HG03469 (cell line): ENCODE results near the gene ATP13A4.
"Not testable (repeated sequence)": the region's sequence is repeated elsewhere in the genome, so short reads cannot be mapped to it uniquely, and the experiment has no call there.

Experiments used
- ATAC-seq: cut with Tn5 transposase; IDR thresholded peaks from one replicate; pipeline ENCODE4 v1.9.1; 2021; ENCODE audit warnings: mild to moderate bottlenecking, moderate library complexity, moderate number of reproducible peaks; ENCODE audit not compliant: unreplicated experiment

The ATP13A4 gene

DNA sequence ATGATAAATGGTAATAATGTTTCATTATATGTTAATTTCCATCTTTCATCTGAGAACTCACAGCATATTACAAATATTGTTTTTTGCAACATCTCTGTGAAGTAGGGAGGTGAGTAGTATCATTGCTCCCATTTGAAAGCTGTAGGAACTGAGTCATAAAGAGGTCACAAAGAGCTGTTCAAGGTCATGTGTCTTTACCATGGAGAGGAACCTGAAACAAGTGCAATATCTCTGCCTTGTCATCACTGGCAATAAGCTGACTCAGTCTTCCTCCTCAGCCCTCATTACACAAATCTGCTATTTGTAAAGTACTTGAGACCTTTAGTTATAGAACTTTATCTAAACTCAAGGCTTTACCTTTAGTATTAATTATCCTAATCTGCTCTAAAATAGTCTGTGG is 4.4 kb upstream of the ATP13A4 start:
- ATAC-seq: no peak

DNA sequence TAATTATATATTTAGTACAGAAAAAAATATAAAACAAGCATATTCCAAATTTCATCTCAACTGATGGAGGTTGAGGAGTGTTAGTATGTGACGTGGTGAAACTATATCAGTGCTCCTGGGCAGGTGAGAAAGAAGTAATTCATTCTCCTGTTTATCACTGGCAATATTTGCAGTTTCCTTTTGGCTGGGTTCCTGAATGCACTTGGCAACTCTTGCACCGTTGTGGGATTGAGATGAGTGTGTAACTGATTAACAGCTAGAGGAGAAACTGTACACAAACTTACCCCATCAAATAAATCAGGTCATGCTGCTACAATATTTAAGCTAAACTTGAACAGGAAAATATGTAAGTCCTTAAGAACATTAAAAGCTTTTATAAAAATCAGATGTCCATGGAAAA is 2.1 kb upstream of the ATP13A4 start:
- ATAC-seq: no peak

DNA sequence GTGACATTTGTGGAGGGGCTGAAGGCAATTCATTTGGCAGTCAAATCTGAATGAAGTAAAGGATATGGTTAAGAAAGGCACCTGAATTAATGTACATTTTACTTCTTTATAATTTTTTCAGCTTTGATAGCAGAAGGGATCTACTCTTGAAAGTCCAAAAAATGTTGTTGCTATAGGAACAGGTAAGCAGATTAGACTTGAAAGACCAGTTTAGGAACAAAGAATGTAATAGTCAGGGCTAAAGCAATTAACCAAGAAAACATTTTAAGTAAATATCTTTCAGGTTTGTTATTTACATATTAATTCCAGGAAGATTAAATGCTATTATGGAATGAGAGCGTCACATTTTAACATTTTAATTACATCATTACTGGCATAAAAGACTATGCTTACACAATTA is 1.1 kb downstream of the ATP13A4 start:
- ATAC-seq: no peak

DNA sequence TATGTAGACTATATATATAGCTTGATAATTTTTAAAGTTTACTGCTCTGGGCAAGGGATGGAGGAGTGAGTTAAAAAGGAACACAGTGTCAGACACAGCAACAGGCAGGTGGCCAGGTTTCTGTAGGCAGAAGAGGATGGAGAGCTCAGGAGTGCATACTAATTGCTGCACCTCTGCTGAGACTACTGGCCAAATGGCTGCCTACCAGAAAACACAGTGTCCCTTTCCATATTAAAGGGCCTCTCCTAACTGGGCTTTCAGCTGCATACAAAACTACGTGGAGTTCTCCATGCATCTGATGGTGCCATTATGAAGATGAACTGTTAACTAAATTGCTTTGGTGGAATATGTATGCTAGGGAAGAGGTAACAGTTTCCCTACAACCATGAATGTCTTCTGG is 1.8 kb downstream of the ATP13A4 start:
- ATAC-seq: no peak

DNA sequence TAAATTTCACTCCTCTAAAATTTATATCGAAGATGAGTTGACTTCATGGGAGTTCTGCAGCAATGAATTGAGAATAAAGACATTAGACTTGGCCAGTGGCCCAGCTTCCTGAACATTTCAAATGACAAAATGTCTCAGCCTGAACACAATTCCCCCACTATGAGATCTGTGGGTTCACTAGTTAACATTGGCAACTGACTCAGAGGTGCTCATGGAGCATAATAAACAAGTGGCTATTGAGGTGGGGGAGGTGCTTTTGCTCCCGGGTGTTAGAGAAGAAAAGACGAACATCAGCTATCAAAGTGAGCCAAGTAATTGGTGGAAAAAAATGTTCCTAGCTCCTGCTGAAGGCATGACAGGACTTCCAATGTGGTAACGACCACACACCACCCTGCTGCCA is 6.3 kb downstream of the ATP13A4 start:
- no peak for ATAC-seq

DNA sequence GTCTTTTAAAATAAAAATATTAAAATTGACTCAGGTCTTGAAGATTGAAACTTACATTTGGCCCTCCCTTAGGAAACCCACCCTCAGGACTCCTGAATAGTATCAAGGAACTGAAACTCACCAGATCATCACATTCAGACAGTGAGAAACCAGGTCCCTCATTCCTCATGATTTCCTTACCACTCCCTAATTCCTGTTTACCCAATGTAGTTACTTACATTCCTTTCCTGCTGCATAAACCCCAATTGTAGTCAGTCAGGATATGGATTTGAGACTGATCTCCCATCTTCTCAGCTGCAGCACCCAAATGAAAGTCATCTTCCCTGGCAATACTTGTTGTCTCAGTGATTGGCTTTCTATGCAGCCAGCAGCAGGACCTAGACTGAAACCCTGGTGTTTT is 8.6 kb downstream of the ATP13A4 start:
- no peak for ATAC-seq

DNA sequence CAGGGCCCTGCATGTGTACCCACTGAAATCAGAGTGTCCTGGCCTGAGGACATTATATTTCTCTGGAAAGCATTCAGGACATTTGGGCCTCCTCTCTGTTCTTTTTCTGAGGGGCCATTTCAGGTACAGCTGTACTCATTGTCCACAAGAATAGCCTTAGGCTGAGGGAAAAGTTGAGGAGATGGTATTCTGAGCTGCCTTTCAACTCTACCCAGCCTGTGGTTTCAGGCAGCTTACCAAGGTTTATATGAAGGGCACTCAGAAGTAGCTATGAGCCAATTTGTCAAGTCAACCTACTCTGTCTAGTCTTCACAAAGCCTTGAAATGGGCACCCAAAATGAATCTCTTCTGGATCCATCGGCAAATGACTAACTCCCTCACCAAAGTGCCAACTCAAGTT is 9.4 kb downstream of the ATP13A4 start:
- ATAC-seq: no peak

DNA sequence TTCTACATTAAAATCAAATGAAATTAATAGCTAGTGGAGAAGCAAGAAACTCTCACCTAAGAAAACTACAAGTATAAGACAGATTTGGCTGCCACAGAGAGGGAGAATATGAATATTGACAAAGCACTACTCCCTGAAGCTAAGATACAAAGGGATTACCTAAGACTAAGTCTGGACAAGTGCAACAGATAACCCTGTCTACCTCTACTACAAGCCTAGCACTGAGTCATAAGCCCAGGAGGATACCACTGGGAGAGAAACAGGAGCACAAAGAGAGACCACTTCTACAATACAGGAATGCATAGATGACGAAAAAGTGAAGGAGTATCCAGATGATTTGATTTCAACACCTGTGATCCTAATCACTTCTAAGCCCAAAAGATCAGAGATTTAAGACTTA is 10.4 kb downstream of the ATP13A4 start:
- ATAC-seq: no peak

DNA sequence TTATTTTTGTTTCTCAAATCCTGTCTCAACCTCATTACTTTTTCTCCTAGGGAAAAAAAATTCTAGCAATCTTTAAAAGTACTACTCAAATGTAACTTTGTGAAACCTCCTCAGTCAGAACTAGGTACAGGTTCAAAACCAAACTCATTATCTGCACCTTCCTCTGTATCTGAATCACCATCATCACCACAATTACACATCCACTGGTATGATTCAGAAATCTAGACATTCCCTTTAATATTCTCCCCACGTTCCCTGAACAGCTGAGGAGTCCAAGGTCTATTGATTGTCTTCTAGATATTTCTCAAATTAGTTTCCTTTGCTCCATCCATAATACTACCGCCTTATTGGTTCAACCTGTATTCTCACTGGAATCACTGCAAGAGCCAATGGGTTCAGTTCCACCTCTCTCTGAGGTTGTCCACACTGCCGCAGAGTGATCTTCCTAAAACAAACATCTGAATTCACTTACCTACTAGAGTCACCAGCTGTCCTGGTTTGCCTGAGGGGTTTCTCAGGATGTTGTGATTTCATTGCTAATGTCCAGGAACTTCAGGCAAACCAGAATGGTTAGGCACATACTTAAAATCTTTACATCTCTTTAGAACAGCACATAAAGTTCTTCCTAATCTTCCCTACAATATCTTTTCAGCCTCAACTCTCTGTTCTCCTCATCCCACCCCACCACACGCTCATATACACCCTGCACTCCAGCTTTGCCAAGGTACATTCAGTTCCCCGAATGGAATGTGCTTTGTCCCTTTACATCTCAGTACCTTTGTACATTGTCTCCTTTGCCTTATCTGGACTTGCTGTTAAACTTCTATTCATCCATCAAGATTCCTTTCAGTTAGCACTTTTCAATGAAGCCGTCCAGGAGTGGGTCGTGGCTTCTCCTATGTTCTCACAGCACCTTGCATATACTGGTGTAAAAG is 24.2 kb downstream of the ATP13A4 start:
- ATAC-seq: no peak

DNA sequence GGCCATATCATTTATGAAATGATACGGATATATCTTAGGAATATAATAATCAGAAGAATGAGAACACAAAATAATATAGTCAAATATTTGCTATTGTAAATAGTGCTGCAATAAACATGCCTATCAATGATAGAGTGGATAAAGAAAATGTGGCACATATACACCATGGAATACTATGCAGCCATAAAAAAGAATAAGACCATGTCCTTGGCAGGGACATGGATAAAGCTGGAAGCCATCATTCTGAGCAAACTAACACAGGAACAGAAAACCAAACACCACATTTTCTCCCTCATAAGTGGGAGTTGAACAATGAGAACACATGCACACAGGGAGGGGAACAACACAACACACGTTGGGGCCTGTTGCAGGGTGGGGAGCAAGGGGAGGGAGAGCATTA is 28.6 kb downstream of the ATP13A4 start:
- ATAC-seq: not testable (repeated sequence)

DNA sequence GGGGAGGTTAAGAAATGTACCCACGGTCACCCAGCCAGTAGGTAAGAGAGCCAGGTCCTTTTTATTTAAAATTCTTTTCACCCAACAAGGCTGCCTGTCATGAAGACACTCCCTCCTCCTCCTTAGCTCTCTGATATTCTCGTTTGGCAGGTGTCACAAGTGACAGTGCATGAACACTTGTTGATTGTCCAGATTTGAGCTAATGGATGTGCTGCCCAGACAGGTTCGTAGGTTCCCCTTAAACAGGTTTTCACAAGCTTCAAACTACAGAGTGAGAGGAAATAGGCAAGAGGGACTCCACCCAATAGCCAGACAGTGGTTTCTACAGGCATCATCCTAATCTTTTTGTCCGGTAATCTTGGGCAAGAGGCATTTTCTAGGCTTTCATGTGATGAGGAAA is 32.2 kb downstream of the ATP13A4 start:
- ATAC-seq: no peak

DNA sequence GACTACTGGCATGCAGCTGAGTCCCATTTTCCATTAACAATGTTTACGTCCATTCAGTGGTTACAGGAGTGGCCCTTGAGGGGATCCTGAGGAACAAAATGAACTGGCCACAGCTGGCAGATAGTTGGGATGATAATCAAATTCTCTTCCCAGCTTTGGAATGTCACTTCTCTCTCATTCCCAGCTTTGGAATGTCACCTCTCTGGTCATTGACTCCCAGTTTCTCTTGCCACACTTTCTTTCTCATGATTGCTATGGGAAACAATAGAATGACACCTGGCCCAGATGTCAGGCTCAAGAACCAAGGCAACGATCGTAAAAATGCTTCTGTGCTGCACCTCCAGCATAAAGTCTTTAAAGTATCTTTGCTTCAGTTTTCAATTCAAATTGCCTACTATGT is 34.0 kb downstream of the ATP13A4 start:
- ATAC-seq: no peak

DNA sequence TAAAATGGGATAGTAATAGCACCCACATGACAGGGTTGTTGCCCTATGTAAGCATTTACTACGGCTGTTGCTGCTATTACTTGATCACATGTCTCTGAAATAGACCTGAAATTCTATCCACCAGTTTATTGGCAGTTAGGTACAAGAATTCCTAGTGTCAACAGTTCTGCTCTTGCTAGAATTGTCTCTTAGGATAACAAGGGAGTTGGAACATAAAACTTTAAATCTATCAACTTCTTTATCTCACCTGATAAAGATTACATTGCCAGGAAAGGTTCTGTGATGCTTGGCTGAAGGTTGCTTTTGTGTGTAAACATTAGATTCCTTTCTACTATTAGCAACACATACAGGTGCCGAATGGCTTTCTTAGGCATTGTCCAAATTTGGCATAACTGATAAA is 38.7 kb downstream of the ATP13A4 start:
- no peak for ATAC-seq

DNA sequence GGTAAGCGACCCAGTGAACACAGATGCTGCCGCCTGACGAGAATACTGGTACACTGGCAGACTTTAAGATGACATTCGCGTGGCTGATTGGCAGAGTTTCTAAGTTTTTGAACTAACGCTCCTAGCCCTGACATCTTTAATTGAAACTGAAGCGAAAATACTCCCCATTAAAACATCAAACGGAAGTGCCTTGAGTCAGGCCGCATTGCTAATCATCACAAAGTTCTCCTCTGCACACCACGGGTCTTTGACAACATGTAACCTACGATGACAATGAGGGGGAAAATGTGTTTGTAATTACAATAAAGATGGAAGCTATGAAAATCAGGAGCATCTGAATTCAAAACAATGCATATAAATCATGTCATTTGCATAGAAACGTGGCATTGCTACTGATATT is 44.5 kb downstream of the ATP13A4 start:
- ATAC-seq: no peak

DNA sequence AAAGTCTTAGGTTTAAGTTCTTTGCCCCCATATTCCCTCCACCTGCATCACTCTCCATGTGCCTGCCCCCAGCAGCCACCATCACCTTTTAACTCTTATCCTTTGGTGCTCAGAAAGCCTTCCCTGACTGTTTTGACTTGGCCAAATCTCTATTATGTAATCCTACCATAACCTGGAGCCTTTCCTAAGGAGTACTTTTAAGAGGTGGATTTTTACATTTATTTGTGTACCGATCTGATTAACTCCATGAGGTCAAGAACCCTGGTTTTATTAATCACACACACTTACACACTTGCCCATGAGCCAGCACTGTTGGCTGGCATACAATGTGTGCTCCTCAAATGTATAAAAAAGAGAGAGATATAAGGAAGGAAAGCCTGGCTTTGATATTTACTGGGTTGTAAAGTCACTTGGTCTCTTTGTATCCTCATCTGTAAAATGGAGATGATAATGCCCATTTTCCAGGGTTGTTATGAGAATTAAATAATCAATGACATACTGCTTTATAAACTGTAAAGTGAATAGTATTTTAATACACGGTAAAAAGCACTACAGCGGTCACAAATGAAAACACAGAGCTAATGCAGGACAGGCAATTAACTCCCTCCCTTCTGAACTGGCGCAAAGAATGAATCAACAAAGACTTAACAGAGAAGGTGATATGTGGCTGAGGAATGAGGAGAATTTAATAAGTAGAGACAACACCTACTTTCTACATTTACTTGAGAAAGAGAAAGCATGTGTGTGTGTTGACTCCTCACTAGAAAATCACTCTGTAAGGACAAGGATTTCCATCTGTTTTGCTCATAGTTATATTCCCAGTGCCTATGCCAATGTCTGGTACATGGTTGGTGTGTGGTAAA is 45.4 kb downstream of the ATP13A4 start:
- no peak for ATAC-seq

DNA sequence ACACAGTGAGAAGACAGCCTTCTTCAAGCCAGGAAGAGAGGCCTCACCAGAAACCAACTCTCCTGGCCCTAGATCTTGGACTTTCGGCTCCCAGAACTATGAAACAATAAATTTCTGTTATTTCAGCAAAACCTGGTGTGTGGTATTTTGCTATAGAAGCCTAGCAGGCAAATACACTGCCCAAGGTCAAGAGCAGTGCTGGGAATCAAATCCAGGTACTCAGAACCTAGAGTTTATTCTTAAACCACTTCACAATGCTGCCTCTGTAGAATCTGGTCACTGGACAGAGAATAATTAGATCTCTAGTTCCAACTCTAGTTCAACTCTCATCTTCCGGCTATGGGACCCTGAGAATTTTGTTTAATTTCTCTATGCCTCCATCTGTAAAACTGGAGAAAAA is 46.6 kb downstream of the ATP13A4 start:
- no peak for ATAC-seq

DNA sequence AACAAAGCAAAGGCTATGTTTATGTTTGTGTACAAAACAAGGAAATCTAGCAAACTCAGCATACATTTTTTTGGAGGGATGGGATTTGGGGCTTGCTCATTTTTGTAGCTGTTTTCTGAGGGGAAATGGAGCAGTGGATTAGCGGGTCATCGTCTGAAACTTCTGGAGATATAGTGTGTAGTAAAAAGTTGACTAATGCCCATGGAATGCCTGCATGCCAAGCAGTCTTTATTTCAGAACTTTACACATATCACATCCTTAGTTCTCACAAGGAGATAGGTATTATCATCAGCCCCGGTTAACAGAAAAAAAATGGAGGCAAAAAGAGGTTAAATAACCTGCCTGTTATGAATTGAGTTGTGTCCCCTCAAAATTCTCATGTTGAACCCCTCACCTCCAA is 47.1 kb downstream of the ATP13A4 start:
- no peak for ATAC-seq

DNA sequence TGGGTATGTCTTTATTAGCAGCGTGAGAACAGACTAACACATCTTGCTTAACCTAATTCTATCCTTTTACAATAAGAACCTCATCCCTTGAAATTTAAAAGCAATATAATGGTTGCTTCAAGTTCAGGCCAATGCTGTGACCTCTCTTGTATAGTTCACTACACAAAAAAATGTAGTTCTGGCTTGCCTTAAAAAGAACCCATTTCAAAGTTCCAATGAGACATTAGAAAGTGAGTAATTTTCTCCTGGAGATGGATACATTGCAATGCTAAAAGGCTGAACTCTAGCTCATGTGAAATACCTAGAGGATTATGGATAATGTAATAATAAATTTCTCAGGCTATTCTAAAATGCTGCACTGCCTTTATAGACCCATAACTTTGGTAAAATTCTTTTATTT is 47.8 kb downstream of the ATP13A4 start:
- no peak for ATAC-seq

DNA sequence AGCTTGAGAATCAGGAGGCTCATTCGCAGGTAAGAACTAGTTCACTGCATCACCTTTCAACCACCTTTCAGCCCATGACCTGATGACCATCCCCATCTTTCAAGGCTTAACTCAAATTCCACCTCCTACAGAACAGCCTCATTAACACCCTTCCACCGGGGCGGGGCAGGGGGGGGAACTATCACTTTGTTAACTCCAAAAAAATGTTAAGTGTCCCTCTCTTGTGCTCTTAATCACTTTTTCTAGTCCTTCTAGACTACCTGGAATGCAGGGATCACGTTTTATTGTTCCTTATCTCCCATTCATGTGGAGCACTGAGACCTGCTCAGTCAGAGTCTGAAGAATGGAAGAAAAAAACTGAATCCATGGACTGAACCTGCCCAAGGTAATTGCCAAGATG is 51.8 kb downstream of the ATP13A4 start:
- ATAC-seq: no peak

DNA sequence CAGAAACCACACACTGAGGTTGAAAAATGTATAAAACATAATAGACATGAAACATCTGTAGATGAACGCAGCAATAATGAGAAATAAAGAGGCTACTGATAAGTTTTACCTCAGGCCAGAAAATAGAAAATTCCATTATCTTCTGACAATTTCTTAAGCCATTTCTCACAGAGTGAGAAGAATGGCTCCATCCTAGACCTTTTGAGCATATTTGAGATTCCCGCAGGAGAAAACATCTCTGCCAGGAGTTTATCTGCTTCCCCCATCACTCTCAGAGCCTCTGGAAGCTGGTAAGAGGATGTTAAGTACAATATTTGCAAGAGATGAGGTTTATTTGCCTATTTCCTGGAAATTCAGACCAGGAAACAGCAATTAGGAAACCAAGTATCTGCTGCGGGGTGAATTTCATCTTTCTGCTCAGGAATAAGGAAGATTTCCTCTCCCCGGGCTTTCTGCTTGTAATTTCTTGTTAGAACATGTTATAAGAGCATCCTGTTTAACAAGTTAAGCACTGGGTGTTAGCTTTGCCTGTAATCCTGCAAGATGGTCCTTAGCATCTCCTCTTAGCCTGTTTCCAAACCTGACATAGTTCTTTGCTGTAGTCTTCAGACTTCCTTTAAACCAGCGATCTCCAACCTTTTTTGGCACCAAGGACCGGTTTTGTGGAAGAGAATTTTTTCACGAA is 54.8 kb downstream of the ATP13A4 start:
- ATAC-seq: no peak

DNA sequence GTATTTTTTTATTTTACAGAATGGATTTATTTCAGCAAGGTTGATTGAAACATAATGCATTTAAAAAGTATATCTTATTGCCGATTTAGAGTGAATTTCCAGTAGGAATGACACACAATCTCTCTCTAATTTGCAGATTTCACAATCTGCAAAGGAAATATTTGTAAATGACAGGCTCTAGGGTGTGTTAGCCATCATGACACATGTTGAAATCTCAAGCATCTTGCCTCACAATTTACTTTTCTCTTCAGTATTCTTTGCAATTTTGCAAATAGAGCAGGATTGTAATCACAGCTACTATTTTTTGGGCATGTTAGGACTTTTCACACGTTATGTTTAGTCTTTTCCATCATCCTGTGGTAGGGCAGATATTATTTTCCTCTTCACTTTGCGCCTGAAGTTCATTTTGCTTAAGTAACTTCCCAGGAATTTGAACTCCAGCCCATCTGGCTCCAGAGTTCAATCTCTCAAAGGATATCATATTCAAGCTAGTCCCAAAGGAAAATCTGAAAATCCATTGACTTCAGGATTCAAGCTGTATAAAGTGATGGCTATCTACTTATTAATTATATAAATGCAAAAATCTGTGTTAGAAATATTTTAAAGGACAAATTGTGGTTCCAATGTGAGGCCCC is 55.4 kb downstream of the ATP13A4 start:
- ATAC-seq: no peak
